SK-N-SH (cell line): ENCODE data around the gene CISD3. TPM values are rescaled to one million over a fixed set of nuclear protein-coding genes. Genes with fewer than 3 reads are reported as not detected.

Experiments used
- CTCF ChIA-PET: fragments of 300-600, 350-600 bp; formaldehyde crosslinking; extraction: SDS; loops from one replicate; lab custom pipeline; 2021; lab: Yijun Ruan, JAX
- POLR2A ChIA-PET: fragments of 350-600 bp; sonication (Branson Sonifier 250); formaldehyde crosslinking; extraction: SDS; loops from one replicate; lab custom pipeline; 2020; ENCODE audit warnings: antibody characterized with exemption, inconsistent platforms; lab: Yijun Ruan, JAX
- DNase-seq: peaks from one replicate; pipeline ENCODE4 v3.0.0; 2012
- H2AFZ ChIP-seq: fragments of 200-600 bp; sonication (generic); 2 replicates; pipeline ENCODE4 v1.8.1; 2016; ENCODE audit warnings: antibody characterized with exemption, mild to moderate bottlenecking, low read depth
- H3F3A ChIP-seq: fragments of 200-600 bp; sonication (generic); replicated peaks from 2 replicates; pipeline ENCODE3; 2016; ENCODE audit warnings: antibody characterized with exemption, mild to moderate bottlenecking; ENCODE audit not compliant: insufficient read depth
- H3K27ac ChIP-seq, 2 experiments: fragments of 200-500 bp in 1 of 2; fragments of 200-600 bp in 1 of 2; sonication (Bioruptor generic) in 1 of 2; sonication (generic), shearing (Covaris generic) in 1 of 2; 2 replicates each; pipeline versions ENCODE4 v1.5.1 to v1.6.1; 2014 to 2016; ENCODE audit warnings: low read depth in 2 of 2, inconsistent platforms in 1 of 2, low read length in 1 of 2, mild to moderate bottlenecking in 1 of 2, mixed read lengths in 1 of 2
- H3K27me3 ChIP-seq: fragments of 200-600 bp; sonication (generic), shearing (Covaris generic); 2 replicates; pipeline ENCODE4 v1.6.1; 2016; ENCODE audit warnings: mixed run types; ENCODE audit not compliant: insufficient read depth
- H3K36me3 ChIP-seq, 2 experiments: fragments of 200-500 bp in 1 of 2; fragments of 200-600 bp in 1 of 2; sonication (Bioruptor generic) in 1 of 2; sonication (generic) in 1 of 2; replicated peaks in 1 of 2; 2 replicates each; pipeline versions ENCODE3 to v1.5.1; 2014 to 2016; ENCODE audit warnings: low read length in 1 of 2, mild to moderate bottlenecking in 1 of 2; ENCODE audit not compliant: insufficient read depth in 2 of 2, control insufficient read depth in 1 of 2
- H3K4me1 ChIP-seq, 2 experiments: fragments of 200-500 bp in 1 of 2; fragments of 200-600 bp in 1 of 2; sonication (Bioruptor generic) in 1 of 2; sonication (generic), shearing (Covaris generic) in 1 of 2; 2 replicates each; pipeline versions ENCODE4 v1.5.1 to v1.6.1; 2014 to 2016; ENCODE audit warnings: low read depth in 1 of 2, low read length in 1 of 2, mixed run types in 1 of 2; ENCODE audit not compliant: insufficient read depth in 2 of 2, control insufficient read depth in 1 of 2
- H3K4me2 ChIP-seq: fragments of 200-600 bp; sonication (generic), shearing (Covaris generic); 2 replicates; pipeline ENCODE4 v1.6.1; 2017; ENCODE audit warnings: mixed run types
- H3K4me3 ChIP-seq, 2 experiments: fragments of 200-500 bp in 1 of 2; fragments of 200-600 bp in 1 of 2; sonication (Bioruptor generic) in 1 of 2; sonication (generic), shearing (Covaris generic) in 1 of 2; 2 replicates each; pipeline versions ENCODE4 v1.5.1 to v1.8.1; 2014 to 2016; ENCODE audit warnings: low read depth in 2 of 2, inconsistent platforms in 1 of 2, low read length in 1 of 2, mild to moderate bottlenecking in 1 of 2, mixed read lengths in 1 of 2, moderate library complexity in 1 of 2
- H3K79me2 ChIP-seq: fragments of 200-600 bp; sonication (generic); 2 replicates; pipeline ENCODE4 v1.8.1; 2017; ENCODE audit warnings: mild to moderate bottlenecking; ENCODE audit not compliant: insufficient read depth
- H3K9ac ChIP-seq: fragments of 200-600 bp; sonication (generic); 2 replicates; pipeline ENCODE4 v1.6.1; 2017; ENCODE audit warnings: mixed run types
- H3K9me2 ChIP-seq: fragments of 200-600 bp; sonication (generic); 2 replicates; pipeline ENCODE4 v1.6.1; 2017; ENCODE audit warnings: mixed run types
- H3K9me3 ChIP-seq: fragments of 200-600 bp; sonication (generic); 2 replicates; pipeline ENCODE4 v1.6.1; 2017; ENCODE audit warnings: mixed run types, mild to moderate bottlenecking, moderate library complexity
- H4K20me1 ChIP-seq: fragments of 200-600 bp; sonication (generic); 2 replicates; pipeline ENCODE4 v1.6.1; 2017; ENCODE audit warnings: mild to moderate bottlenecking, mixed run types; ENCODE audit not compliant: insufficient read depth
- CHD2 ChIP-seq: fragments of 150-350 bp; IDR thresholded peaks from 2 replicates; pipeline ENCODE4 v1.6.1; 2018; ENCODE audit warnings: low read length; ENCODE audit not compliant: partially characterized antibody
- ELF1 ChIP-seq: IDR thresholded peaks from 2 replicates; pipeline ENCODE4 v1.4.0; 2012
- EP300 ChIP-seq, 2 experiments: IDR thresholded peaks; 2 replicates each; pipeline versions ENCODE4 v1.4.0 to v1.6.1; 2012; ENCODE audit warnings: borderline replicate concordance in 1 of 2, low read depth in 1 of 2, low read length in 1 of 2
- FOSL2 ChIP-seq: IDR thresholded peaks from 2 replicates; pipeline ENCODE4 v1.4.0; 2012; ENCODE audit warnings: low read depth, mild to moderate bottlenecking, moderate library complexity, borderline replicate concordance
- FOXJ3 ChIP-seq: sonication (generic); formaldehyde crosslinking; IDR thresholded peaks from 2 replicates; pipeline ENCODE4 v1.5.1; 2020; ENCODE audit warnings: mild to moderate bottlenecking, missing genetic modification reagents
- FOXM1 ChIP-seq: IDR thresholded peaks from 2 replicates; pipeline ENCODE4 v1.4.0; 2012; ENCODE audit warnings: low read depth, mild to moderate bottlenecking
- MEF2A ChIP-seq: IDR thresholded peaks from 2 replicates; pipeline ENCODE4 v1.4.0; 2012; ENCODE audit warnings: low read depth, borderline replicate concordance
- RAD21 ChIP-seq: IDR thresholded peaks from 2 replicates; pipeline ENCODE4 v1.6.1; 2012; ENCODE audit warnings: mild to moderate bottlenecking, low read length
- RCOR1 ChIP-seq: fragments of 150-350 bp; IDR thresholded peaks from 2 replicates; pipeline ENCODE4 v1.6.1; 2017; ENCODE audit warnings: antibody characterized with exemption, low read length
- RXRA ChIP-seq: IDR thresholded peaks from 2 replicates; pipeline ENCODE4 v1.4.0; 2012; ENCODE audit warnings: low read depth, mild to moderate bottlenecking, borderline replicate concordance
- TCF12 ChIP-seq: IDR thresholded peaks from 2 replicates; pipeline ENCODE4 v1.4.0; 2012
- WGBS: methylation state at CpG from one replicate; pipeline ENCODE4 v1.1.6; 2017; ENCODE audit warnings: low lambda C conversion rate; 5-methylcytosine and 5-hydroxymethylcytosine counted together
- polyA plus RNA-seq, 3 experiments: library from polyadenylated mRNA; depleted of rRNA; stranded (reverse); fragments of >200 nt; gene quantifications; 2 replicates each; pipeline ENCODE4 v1.2.3, GENCODE V29; 2012
- TF ChIP-seq, protein P1 (sequence below): IDR thresholded peaks from 2 replicates; pipeline ENCODE4 v1.4.0; 2012; ENCODE audit warnings: low read depth, borderline replicate concordance
- TF ChIP-seq, protein P2 (sequence below): IDR thresholded peaks from 2 replicates; pipeline ENCODE4 v1.4.0; 2012; ENCODE audit warnings: low read depth
- TF ChIP-seq, protein P3 (sequence below): fragments of 200-600 bp; sonication (generic); IDR thresholded peaks from 2 replicates; pipeline ENCODE4 v1.6.1; 2017; ENCODE audit warnings: antibody characterized with exemption, mild to moderate bottlenecking, moderate library complexity
- TF ChIP-seq, protein P4 (sequence below): IDR thresholded peaks from 2 replicates; pipeline ENCODE4 v1.4.0; 2012; ENCODE audit warnings: low read depth, borderline replicate concordance
- TF ChIP-seq, protein P5 (sequence below): fragments of 150-350 bp; IDR thresholded peaks from 2 replicates; pipeline ENCODE4 v1.6.1; 2016; ENCODE audit warnings: mild to moderate bottlenecking, low read depth, low read length
- TF ChIP-seq, protein P6 (sequence below): IDR thresholded peaks from 2 replicates; pipeline ENCODE4; 2012

Gene CISD3
- polyA plus RNA-seq, 1 of the 3 experiments (the other 2 are of a cell fraction): 16.5 TPM

DNA sequence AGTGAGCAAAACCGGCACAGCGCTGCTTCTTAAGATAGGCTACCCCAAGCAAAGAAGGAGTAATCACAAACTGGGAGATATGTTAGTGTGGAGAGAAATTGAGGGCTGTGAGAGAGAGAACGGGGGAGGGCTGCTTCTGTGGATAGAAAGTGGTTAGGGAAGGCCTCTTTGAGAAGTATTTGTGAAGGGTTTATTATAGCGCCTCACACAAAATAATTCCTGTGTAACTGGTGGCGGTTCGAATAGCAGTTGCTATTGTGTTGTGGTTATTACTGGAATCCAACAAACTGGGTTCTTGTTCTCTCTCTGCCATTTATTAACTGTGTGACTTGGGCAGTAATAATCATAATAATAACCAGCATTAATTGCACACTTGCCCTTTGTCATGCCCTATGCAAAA is 9.2 kb upstream of the CISD3 start:
- ChIA-PET POLR2A (no interaction called here), CTCF (interaction anchor here (2.7 to 5.4 kb wide), 2 partner anchors 14 kb away, joined by 16 to 36 read pairs; no protein-coding TSS in a partner anchor)
- Histone ChIP-seq H3K79me2 (no peaks in the 10 kb centered on the region), H3K27ac (no peak overlapping the region; a peak in 1 of 4 replicates), H4K20me1 (no peaks in the 10 kb centered on the region), H3K4me3 (no peak overlapping the region), H3K4me1 (peaks cover 5 to 25% of the 10 kb centered on the region in 2 experiments; a peak in 1 of 4 replicates), H3K36me3 (peaks cover 16 to 58% of the 10 kb centered on the region in 2 experiments), H3K9ac (no peak overlapping the region), H3F3A (peaks cover 11% of the 10 kb centered on the region), H3K9me2 (no peaks in the 10 kb centered on the region), H3K27me3 (no peaks in the 10 kb centered on the region), H3K9me3 (no peaks in the 10 kb centered on the region), H2AFZ (no peak overlapping the region), H3K4me2 (no peak overlapping the region)
- DNase-seq: no peak
- 94% methylated on average over 6 of the region's 6 CpGs for WGBS
- TF ChIP-seq, protein P1, sequence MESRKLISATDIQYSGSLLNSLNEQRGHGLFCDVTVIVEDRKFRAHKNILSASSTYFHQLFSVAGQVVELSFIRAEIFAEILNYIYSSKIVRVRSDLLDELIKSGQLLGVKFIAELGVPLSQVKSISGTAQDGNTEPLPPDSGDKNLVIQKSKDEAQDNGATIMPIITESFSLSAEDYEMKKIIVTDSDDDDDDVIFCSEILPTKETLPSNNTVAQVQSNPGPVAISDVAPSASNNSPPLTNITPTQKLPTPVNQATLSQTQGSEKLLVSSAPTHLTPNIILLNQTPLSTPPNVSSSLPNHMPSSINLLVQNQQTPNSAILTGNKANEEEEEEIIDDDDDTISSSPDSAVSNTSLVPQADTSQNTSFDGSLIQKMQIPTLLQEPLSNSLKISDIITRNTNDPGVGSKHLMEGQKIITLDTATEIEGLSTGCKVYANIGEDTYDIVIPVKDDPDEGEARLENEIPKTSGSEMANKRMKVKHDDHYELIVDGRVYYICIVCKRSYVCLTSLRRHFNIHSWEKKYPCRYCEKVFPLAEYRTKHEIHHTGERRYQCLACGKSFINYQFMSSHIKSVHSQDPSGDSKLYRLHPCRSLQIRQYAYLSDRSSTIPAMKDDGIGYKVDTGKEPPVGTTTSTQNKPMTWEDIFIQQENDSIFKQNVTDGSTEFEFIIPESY: no peak
- no peak for TF ChIP-seq FOXJ3 (CRISPR knock-in tag)
- TF ChIP-seq TCF12: no peak
- TF ChIP-seq ELF1: no peak
- no peak for TF ChIP-seq RXRA
- TF ChIP-seq, protein P2, sequence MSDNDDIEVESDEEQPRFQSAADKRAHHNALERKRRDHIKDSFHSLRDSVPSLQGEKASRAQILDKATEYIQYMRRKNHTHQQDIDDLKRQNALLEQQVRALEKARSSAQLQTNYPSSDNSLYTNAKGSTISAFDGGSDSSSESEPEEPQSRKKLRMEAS: no peak
- no peak for TF ChIP-seq CHD2
- no peak for TF ChIP-seq FOXM1
- TF ChIP-seq FOSL2: no peak
- TF ChIP-seq, protein P3, sequence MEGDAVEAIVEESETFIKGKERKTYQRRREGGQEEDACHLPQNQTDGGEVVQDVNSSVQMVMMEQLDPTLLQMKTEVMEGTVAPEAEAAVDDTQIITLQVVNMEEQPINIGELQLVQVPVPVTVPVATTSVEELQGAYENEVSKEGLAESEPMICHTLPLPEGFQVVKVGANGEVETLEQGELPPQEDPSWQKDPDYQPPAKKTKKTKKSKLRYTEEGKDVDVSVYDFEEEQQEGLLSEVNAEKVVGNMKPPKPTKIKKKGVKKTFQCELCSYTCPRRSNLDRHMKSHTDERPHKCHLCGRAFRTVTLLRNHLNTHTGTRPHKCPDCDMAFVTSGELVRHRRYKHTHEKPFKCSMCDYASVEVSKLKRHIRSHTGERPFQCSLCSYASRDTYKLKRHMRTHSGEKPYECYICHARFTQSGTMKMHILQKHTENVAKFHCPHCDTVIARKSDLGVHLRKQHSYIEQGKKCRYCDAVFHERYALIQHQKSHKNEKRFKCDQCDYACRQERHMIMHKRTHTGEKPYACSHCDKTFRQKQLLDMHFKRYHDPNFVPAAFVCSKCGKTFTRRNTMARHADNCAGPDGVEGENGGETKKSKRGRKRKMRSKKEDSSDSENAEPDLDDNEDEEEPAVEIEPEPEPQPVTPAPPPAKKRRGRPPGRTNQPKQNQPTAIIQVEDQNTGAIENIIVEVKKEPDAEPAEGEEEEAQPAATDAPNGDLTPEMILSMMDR: no peak
- TF ChIP-seq RAD21: no peak
- TF ChIP-seq MEF2A: no peak
- TF ChIP-seq, protein P4, sequence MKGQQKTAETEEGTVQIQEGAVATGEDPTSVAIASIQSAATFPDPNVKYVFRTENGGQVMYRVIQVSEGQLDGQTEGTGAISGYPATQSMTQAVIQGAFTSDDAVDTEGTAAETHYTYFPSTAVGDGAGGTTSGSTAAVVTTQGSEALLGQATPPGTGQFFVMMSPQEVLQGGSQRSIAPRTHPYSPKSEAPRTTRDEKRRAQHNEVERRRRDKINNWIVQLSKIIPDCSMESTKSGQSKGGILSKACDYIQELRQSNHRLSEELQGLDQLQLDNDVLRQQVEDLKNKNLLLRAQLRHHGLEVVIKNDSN: no peak
- TF ChIP-seq, protein P5, sequence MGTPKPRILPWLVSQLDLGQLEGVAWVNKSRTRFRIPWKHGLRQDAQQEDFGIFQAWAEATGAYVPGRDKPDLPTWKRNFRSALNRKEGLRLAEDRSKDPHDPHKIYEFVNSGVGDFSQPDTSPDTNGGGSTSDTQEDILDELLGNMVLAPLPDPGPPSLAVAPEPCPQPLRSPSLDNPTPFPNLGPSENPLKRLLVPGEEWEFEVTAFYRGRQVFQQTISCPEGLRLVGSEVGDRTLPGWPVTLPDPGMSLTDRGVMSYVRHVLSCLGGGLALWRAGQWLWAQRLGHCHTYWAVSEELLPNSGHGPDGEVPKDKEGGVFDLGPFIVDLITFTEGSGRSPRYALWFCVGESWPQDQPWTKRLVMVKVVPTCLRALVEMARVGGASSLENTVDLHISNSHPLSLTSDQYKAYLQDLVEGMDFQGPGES: no peak
- TF ChIP-seq EP300 (IDR thresholded peaks at IDR 0.05; ENCODE audit: borderline replicate concordance in 1 of 2, low read depth in 1 of 2, low read length in 1 of 2): no peak
- TF ChIP-seq RCOR1: no peak
- TF ChIP-seq, protein P6, sequence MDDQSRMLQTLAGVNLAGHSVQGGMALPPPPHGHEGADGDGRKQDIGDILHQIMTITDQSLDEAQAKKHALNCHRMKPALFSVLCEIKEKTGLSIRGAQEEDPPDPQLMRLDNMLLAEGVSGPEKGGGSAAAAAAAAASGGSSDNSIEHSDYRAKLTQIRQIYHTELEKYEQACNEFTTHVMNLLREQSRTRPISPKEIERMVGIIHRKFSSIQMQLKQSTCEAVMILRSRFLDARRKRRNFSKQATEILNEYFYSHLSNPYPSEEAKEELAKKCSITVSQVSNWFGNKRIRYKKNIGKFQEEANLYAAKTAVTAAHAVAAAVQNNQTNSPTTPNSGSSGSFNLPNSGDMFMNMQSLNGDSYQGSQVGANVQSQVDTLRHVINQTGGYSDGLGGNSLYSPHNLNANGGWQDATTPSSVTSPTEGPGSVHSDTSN: no peak
